LHCN-M2 (cell line): ENCODE data around the gene ZNRD2. TPM values are rescaled to one million over a fixed set of nuclear protein-coding genes. Genes with fewer than 3 reads are reported as not detected.

Experiments
- DNase-seq: peaks from one replicate; pipeline ENCODE4 v3.0.0-alpha.2; 2012; ENCODE audit warnings: low read depth
- total RNA-seq: library from RNA; depleted of rRNA; stranded (reverse); fragments of >200 nt; gene quantifications from 2 replicates; pipeline ENCODE4 v1.2.3, GENCODE V29; 2014

The ZNRD2 gene
- total RNA-seq, 1 experiment from 2014 or later: 57.8 TPM

- no peak for DNase-seq
These were observed 3.3 kb downstream of the ZNRD2 start for GRCh38 chr11:65573391-65574079.

- DNase-seq: peak; percentile 88
These were observed 4.0 kb downstream of the ZNRD2 start for GRCh38 chr11:65574109-65574810.

GRCh38 chr11:65574811-65575567, 4.7 kb downstream of the ZNRD2 start:
- no peak for DNase-seq

- no peak for DNase-seq
These were observed 5.4 kb downstream of the ZNRD2 start, which contains the start of gene EHBP1L1 for GRCh38 chr11:65575568-65576231. TSS of gene EHBP1L1 (plus strand) at chr11:65576053. CDS start at chr11:65576303, 250 bp downstream.

GRCh38 chr11:65576232-65576866, 6.1 kb downstream of the ZNRD2 start:
- no peak for DNase-seq

GRCh38 chr11:65576867-65577755, 6.8 kb downstream of the ZNRD2 start:
- peak; percentile 86 for DNase-seq

- DNase-seq: no peak
These were observed 7.5 kb downstream of the ZNRD2 start for GRCh38 chr11:65577756-65578109.

GRCh38 chr11:65578134-65578533, 7.9 kb downstream of the ZNRD2 start:
- DNase-seq: no peak

GRCh38 chr11:65578667-65579066, 8.4 kb downstream of the ZNRD2 start:
- no peak for DNase-seq

GRCh38 chr11:65579291-65579690, 9.0 kb downstream of the ZNRD2 start:
- no peak for DNase-seq

- DNase-seq: no peak
These were observed 9.9 kb downstream of the ZNRD2 start for GRCh38 chr11:65580031-65580692.

- no peak for DNase-seq
These were observed 10.5 kb downstream of the ZNRD2 start for GRCh38 chr11:65580756-65581155.

- no peak for DNase-seq
These were observed 11.7 kb downstream of the ZNRD2 start for GRCh38 chr11:65581928-65582327.

GRCh38 chr11:65583589-65583988, 13.3 kb downstream of the ZNRD2 start:
- no peak for DNase-seq

GRCh38 chr11:65584106-65584505, 13.8 kb downstream of the ZNRD2 start:
- DNase-seq: no peak

GRCh38 chr11:65584723-65585171, 14.5 kb downstream of the ZNRD2 start:
- DNase-seq: no peak

GRCh38 chr11:65585396-65586246, 15.3 kb downstream of the ZNRD2 start:
- no peak for DNase-seq

GRCh38 chr11:65586247-65586630, 16.0 kb downstream of the ZNRD2 start:
- DNase-seq: no peak

GRCh38 chr11:65586676-65587075, 16.4 kb downstream of the ZNRD2 start:
- DNase-seq: no peak
